Measurements from ENCODE around the gene CORO2B.

DNA sequence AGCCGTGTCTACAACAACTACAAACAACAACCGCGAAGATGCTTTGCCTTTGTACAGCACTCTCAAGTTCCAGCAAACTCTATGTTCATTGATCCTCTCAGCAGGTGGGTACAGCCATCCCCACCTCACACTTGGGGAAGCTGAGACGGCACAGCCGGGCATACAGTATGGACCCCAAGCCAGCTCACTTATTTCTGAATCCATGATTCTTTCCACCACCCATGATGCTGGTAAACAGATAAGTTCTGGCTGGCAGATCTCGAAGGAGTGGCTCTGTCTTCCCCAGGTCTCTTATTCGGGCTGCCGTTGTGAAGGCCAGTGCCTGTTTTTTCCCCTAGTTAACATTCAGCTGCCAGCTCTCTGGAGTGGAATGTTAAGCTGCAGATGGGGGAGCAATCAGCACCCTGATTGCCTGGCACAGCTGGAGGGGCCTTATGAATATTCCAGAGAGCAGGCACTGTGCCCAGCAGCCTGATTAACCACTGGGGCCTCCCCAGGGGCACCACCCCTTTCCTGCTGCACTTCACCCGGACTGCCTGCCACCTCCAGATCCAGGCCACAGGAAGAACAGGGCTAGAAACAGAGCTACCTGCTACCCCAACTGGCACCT, 73.2 kb downstream of the CORO2B start:
- TF ChIP-seq, protein P1, sequence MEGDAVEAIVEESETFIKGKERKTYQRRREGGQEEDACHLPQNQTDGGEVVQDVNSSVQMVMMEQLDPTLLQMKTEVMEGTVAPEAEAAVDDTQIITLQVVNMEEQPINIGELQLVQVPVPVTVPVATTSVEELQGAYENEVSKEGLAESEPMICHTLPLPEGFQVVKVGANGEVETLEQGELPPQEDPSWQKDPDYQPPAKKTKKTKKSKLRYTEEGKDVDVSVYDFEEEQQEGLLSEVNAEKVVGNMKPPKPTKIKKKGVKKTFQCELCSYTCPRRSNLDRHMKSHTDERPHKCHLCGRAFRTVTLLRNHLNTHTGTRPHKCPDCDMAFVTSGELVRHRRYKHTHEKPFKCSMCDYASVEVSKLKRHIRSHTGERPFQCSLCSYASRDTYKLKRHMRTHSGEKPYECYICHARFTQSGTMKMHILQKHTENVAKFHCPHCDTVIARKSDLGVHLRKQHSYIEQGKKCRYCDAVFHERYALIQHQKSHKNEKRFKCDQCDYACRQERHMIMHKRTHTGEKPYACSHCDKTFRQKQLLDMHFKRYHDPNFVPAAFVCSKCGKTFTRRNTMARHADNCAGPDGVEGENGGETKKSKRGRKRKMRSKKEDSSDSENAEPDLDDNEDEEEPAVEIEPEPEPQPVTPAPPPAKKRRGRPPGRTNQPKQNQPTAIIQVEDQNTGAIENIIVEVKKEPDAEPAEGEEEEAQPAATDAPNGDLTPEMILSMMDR (IDR thresholded peaks at IDR 0.05) = no peak
- TF ChIP-seq POLR2A (IDR thresholded peaks at IDR 0.05) = no peak
- TF ChIP-seq POLR2AphosphoS5 (IDR thresholded peaks at IDR 0.05) = no peak
